Thyroid gland (tissue), 4 donors: ENCODE data around the gene LPP. TPM values are rescaled to one million over a fixed set of nuclear protein-coding genes. Genes with fewer than 3 reads are reported as not detected.

Source experiments
- DNase-seq, 2 donors: peaks; one replicate each; pipeline ENCODE4 v3.0.0-alpha.2; 2019
- H3K27ac ChIP-seq, 3 donors: fragments of 200-600 bp; sonication (generic); 1 replicate in 2 of 3; 2 replicates in 1 of 3; pipeline ENCODE4 v1.5.1; 2016 to 2019; ENCODE audit warnings: mild to moderate bottlenecking in 1 of 3, moderate library complexity in 1 of 3
- H3K27me3 ChIP-seq: fragments of 200-600 bp; sonication (generic); one replicate; pipeline ENCODE4 v1.5.1; 2019
- H3K36me3 ChIP-seq, 2 donors: fragments of 200-600 bp; sonication (generic); one replicate each; pipeline ENCODE4 v1.5.1; 2016 to 2019
- H3K4me1 ChIP-seq, 2 donors: fragments of 200-600 bp; sonication (generic); one replicate each; pipeline ENCODE4 v1.5.1; 2017 to 2019
- H3K4me3 ChIP-seq, 3 donors: fragments of 200-600 bp; sonication (generic); replicated peaks in 1 of 3; 1 replicate in 2 of 3; 2 replicates in 1 of 3; pipeline ENCODE4 v1.5.1; 2016; ENCODE audit warnings: mild to moderate bottlenecking in 1 of 3
- H3K9me3 ChIP-seq: fragments of 200-600 bp; sonication (generic); one replicate; pipeline ENCODE4 v1.5.1; 2017
- POLR2A ChIP-seq, 2 donors: fragments of 450-650 bp; IDR thresholded peaks; one replicate each; pipeline ENCODE4 v1.6.1; 2017; ENCODE audit warnings: antibody characterized with exemption in 2 of 2, mild to moderate bottlenecking in 2 of 2, moderate library complexity in 1 of 2
- WGBS, 2 donors: methylation state at CpG; one replicate each; pipeline ENCODE4 v1.1.5; 2017; 5-methylcytosine and 5-hydroxymethylcytosine counted together
- intact Hi-C: fragments of 100-400 bp; cut with DNase I; formaldehyde crosslinking; loops from one replicate; pipeline ENCODE4 v1.15.1; 2023
- total RNA-seq, 4 donors: library from RNA; depleted of rRNA; stranded (reverse); fragments of >200 nt; gene quantifications; one replicate each; pipeline ENCODE4 v1.2.3, GENCODE V29; 2016
- TF ChIP-seq, protein P1 (sequence below), 6 experiments: fragments of 200-600 bp in 3 of 6; fragments of 450-650 bp in 3 of 6; sonication (generic) in 3 of 6; IDR thresholded peaks; one replicate each; pipeline ENCODE4 v1.5.1; 2016 to 2019; ENCODE audit warnings: antibody characterized with exemption in 6 of 6, mild to moderate bottlenecking in 2 of 6, inconsistent platforms in 1 of 6, moderate library complexity in 1 of 6

LPP gene
- total RNA-seq, 4 donors from 2014 or later = 79.0 to 141 (median 82.8) TPM

DNA sequence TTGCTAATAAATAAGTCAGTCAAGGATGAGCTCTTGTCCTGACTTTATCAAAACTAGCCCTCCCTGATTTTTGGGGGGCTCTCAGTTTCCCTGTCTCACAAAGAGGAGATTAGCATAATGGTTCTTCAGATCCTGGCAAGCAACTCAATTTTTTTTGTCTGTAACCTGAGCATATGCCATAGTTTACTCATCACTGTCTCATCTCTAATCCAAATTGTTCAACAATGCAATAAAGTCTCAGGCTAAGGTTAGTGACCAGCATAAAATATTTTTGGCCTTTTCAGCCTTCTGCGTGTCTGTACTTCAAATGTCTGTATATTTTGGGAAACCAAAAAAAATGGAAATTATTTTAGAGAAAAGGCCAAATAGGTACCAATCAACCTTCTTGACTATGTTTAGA, 552.2 kb downstream of the LPP start:
- Histone ChIP-seq H3K9me3 (no peaks in the 10 kb centered on the region), H3K36me3 (no peaks in the 10 kb centered on the region), H3K4me3 (no peak overlapping the region), H3K4me1 (no peaks in the 10 kb centered on the region), H3K27ac (no peak overlapping the region), H3K27me3 (no peaks in the 10 kb centered on the region)
- TF ChIP-seq, protein P1, sequence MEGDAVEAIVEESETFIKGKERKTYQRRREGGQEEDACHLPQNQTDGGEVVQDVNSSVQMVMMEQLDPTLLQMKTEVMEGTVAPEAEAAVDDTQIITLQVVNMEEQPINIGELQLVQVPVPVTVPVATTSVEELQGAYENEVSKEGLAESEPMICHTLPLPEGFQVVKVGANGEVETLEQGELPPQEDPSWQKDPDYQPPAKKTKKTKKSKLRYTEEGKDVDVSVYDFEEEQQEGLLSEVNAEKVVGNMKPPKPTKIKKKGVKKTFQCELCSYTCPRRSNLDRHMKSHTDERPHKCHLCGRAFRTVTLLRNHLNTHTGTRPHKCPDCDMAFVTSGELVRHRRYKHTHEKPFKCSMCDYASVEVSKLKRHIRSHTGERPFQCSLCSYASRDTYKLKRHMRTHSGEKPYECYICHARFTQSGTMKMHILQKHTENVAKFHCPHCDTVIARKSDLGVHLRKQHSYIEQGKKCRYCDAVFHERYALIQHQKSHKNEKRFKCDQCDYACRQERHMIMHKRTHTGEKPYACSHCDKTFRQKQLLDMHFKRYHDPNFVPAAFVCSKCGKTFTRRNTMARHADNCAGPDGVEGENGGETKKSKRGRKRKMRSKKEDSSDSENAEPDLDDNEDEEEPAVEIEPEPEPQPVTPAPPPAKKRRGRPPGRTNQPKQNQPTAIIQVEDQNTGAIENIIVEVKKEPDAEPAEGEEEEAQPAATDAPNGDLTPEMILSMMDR (IDR thresholded peaks at IDR 0.05) = no peak
- TF ChIP-seq POLR2A (IDR thresholded peaks at IDR 0.05) = no peak
- intact Hi-C loops = no loop called here
- no peak for DNase-seq
- WGBS, 2 donors = 93 to 98% methylated on average over 1 of the region's 1 CpG

DNA sequence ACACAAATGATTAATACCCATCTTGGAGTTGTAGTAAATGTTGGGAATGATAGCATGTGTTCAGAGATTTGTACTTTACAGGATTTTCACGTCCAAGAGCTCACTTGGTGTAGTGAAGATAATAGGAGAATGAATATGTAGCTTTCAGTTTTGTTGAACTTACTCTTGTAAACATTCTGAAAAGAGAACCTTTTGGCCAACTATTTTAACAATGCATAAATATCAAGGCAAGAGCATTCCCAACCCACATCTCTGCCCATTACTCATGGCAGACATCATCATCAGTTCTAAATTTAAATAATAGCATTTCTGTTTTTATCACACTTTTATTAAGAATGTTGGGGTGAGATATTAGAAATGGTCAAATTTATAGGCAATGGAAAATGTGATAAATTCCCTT, 552.6 kb downstream of the LPP start:
- 94% methylated on average over 1 of the region's 1 CpG for WGBS, 2 donors
- no peaks in the 10 kb centered on the region for H3K9me3 ChIP-seq
- DNase-seq = no peak
- H3K27ac ChIP-seq = no peak overlapping the region
- TF ChIP-seq POLR2A (IDR thresholded peaks at IDR 0.05) = no peak
- TF ChIP-seq, protein P1 (IDR thresholded peaks at IDR 0.05) = no peak
- no peak overlapping the region for H3K4me3 ChIP-seq
- no peaks in the 10 kb centered on the region for H3K27me3 ChIP-seq
- H3K4me1 ChIP-seq = no peaks in the 10 kb centered on the region
- intact Hi-C loops = no loop called here
- H3K36me3 ChIP-seq = no peaks in the 10 kb centered on the region

DNA sequence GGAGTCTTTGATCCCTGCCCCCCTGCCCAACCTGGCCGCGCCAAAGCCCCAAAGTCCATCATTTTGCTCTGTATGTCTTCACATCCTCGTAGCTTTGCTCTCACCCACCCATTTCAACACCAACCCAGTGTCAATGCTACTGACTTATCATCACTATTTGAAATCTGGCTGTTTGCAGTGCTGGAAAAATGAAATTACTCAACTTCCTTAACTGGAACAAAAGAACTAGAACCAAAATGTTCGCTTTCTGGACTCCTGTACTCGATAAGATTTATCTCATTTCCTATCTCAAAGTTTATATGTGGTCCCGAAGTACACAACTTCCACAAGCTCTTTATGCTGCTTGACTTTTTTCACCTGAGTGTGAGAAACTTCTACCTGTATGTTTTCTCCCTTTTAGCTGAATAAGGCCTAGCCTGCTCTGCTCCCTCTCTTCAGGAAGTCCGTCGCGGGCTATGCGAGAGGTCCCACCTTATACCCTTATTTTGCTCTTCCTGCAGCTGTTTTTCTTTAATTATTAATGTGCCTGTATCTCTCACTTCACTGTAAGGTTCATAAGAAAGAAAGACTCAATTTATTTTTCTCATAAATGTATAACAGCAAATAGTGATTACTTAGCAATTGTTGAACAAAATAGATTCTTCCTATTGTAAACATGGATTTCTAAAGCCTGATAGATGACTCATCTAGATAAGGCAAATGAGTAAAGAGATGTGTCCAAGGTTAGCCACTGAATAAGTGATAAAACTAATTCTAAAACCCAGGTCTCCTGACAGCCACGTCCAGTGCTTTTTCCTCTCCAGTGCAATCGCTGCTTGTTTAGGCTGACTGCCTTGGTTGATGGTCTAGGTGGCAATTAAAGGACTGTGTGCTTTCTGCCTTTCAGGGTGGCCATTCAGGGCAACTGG, 553.7 kb downstream of the LPP start:
- Histone ChIP-seq H3K27ac (no peak overlapping the region), H3K27me3 (no peaks in the 10 kb centered on the region), H3K36me3 (no peaks in the 10 kb centered on the region), H3K4me1 (peaks cover 0 to 5% of the 10 kb centered on the region in 2 donors), H3K4me3 (no peak overlapping the region), H3K9me3 (no peaks in the 10 kb centered on the region)
- intact Hi-C loops = no loop called here
- no peak for TF ChIP-seq POLR2A (IDR thresholded peaks at IDR 0.05)
- TF ChIP-seq, protein P1 (IDR thresholded peaks at IDR 0.05) = no peak
- 89 to 91% methylated on average over 12 of the region's 12 CpGs for WGBS, 2 donors
- DNase-seq = no peak

DNA sequence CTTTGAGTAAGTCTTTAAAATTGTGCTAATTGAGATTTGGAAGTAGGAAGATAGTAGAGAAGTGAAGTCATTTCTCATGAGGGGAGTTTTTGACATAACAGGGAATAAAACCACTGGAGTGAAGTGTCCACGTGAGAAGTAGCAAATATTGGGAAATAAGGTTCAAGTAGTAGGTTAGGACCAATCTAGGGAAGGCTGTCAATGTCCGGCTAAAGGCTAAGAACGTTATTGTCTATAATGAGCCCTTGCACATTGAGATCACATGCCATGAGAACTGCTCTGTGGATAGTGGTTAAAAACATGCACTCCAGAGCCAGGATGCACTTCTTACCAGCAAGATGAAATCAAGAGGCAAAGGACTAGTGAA, 557.9 kb downstream of the LPP start:
- peaks cover 0 to 5% of the 10 kb centered on the region in 2 donors for H3K4me1 ChIP-seq
- no peak for DNase-seq
- TF ChIP-seq POLR2A (IDR thresholded peaks at IDR 0.05) = no peak
- TF ChIP-seq, protein P1 (IDR thresholded peaks at IDR 0.05) = no peak
- no peaks in the 10 kb centered on the region for H3K36me3 ChIP-seq
- H3K9me3 ChIP-seq = no peaks in the 10 kb centered on the region
- intact Hi-C loops = no loop called here
- WGBS, 2 donors = 73 to 80% methylated on average over 3 of the region's 3 CpGs
- no peak overlapping the region for H3K4me3 ChIP-seq
- no peaks in the 10 kb centered on the region for H3K27me3 ChIP-seq
- no peak overlapping the region for H3K27ac ChIP-seq

DNA sequence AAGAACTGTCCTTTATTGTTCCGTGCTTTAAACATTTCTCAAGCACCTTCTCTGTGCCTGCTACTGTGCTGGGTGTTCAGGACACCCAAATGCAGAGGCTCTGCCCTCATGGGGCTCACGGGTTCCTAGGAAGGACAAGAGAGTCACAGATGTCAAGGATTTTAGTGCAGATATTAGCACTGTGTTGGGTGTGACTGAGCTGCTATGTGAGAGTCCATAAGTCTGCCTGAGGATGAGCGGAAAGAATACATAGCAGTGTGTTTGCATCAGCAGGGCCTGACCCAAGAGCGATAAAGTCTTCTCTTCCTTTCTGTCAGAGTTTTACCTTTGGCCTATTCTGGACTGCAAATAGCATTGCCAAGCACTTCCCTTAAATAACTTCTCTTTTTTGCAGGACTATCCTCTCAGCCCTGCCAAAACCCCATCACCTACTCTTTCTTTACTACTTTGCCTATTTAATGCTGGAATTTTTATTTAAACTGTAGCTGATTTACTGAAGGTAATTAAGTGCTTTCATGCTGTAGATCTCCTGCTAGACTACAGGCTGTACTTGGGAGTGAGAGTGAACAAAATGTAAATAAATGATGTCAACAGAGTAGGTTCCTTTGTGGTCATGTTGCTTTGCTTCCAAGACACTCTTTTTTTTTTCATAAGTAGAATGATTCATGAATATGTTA, 558.4 kb downstream of the LPP start:
- Histone ChIP-seq H3K36me3 (no peaks in the 10 kb centered on the region), H3K4me3 (no peak overlapping the region), H3K27me3 (no peaks in the 10 kb centered on the region), H3K9me3 (no peaks in the 10 kb centered on the region), H3K4me1 (peaks cover 0 to 5% of the 10 kb centered on the region in 2 donors), H3K27ac (no peak overlapping the region)
- 75 to 81% methylated on average over 4 of the region's 4 CpGs for WGBS, 2 donors
- no peak for DNase-seq
- TF ChIP-seq, protein P1 (IDR thresholded peaks at IDR 0.05) = no peak
- TF ChIP-seq POLR2A (IDR thresholded peaks at IDR 0.05) = no peak
- intact Hi-C loops = no loop called here
